ENCODE measurements around the gene ECEL1. TPM values are rescaled to one million over a fixed set of nuclear protein-coding genes. Genes with fewer than 3 reads are reported as not detected.

ECEL1 gene
- total and polyA plus RNA-seq, 7 experiments from 2014 or later, result not detected

- ChIA-PET POLR2A (no interaction called here), CTCF (no interaction called here)
- no peaks in the 10 kb centered on the region for H3K9me3 ChIP-seq (ENCODE audit: control insufficient read depth in 2 of 3, low read length in 3 of 3)
- no peak overlapping the region for H3K27ac ChIP-seq (ENCODE audit: low read depth, low read length)
- H3K27me3 Mint-ChIP-seq, result peaks cover 3 to 34% (median 12%) of the 10 kb centered on the region in 5 donors
- intact Hi-C loops (cut with micrococcal nuclease), result no loop called here
- no peaks in the 10 kb centered on the region for H3K27me3 ChIP-seq (ENCODE audit: control insufficient read depth in 2 of 2, insufficient read depth in 2 of 2, low read length in 2 of 2)
- H3K4me3 Mint-ChIP-seq, result no peak overlapping the region
- no peaks in the 10 kb centered on the region for H3K36me3 ChIP-seq (ENCODE audit: control insufficient read depth in 2 of 3, insufficient read depth in 3 of 3, low read length in 3 of 3)
- H3K9me3 Mint-ChIP-seq, result peaks cover 0 to 8% (median 0%) of the 10 kb centered on the region in 11 donors
- ATAC-seq (no peak), DNase-seq (no peak)
- H3K27ac Mint-ChIP-seq, result no peak overlapping the region
- no peaks in the 10 kb centered on the region for H3K36me3 Mint-ChIP-seq
- no peak overlapping the region for H3K4me3 ChIP-seq (ENCODE audit: low read length)
- H3K4me1 Mint-ChIP-seq, result peaks cover 0 to 2% (median 0%) of the 10 kb centered on the region in 7 donors
- no peaks in the 10 kb centered on the region for H3K4me1 ChIP-seq (ENCODE audit: control insufficient read depth in 2 of 2, insufficient read depth in 2 of 2, low read length in 2 of 2)
Observed at GRCh38 chr2:232459419-232460035, 28.1 kb downstream of the ECEL1 start.

- Histone ChIP-seq H3K27me3 (ENCODE audit: control insufficient read depth in 2 of 2, insufficient read depth in 2 of 2, low read length in 2 of 2) (no peaks in the 10 kb centered on the region), H3K36me3 (ENCODE audit: control insufficient read depth in 2 of 3, insufficient read depth in 3 of 3, low read length in 3 of 3) (no peaks in the 10 kb centered on the region), H3K4me3 (ENCODE audit: low read length) (no peak overlapping the region), H3K4me1 (ENCODE audit: control insufficient read depth in 2 of 2, insufficient read depth in 2 of 2, low read length in 2 of 2) (no peaks in the 10 kb centered on the region), H3K27ac (ENCODE audit: low read depth, low read length) (no peak overlapping the region), H3K9me3 (ENCODE audit: control insufficient read depth in 2 of 3, low read length in 3 of 3) (no peaks in the 10 kb centered on the region)
- no peaks in the 10 kb centered on the region for H3K36me3 Mint-ChIP-seq
- H3K4me1 Mint-ChIP-seq, result peaks cover 0 to 2% (median 0%) of the 10 kb centered on the region in 7 donors
- H3K4me3 Mint-ChIP-seq, result no peak overlapping the region
- peaks cover 0 to 8% (median 0%) of the 10 kb centered on the region in 11 donors for H3K9me3 Mint-ChIP-seq
- H3K27ac Mint-ChIP-seq, result no peak overlapping the region
- no peak for DNase-seq
- peaks cover 3 to 34% (median 12%) of the 10 kb centered on the region in 5 donors for H3K27me3 Mint-ChIP-seq
- no peak for ATAC-seq
- POLR2A ChIA-PET, result no interaction called here
- intact Hi-C loops (cut with micrococcal nuclease), result no loop called here
- CTCF ChIA-PET, result no interaction called here
Observed at GRCh38 chr2:232458661-232459418, 28.8 kb downstream of the ECEL1 start.

- H3K36me3 ChIP-seq (ENCODE audit: control insufficient read depth in 2 of 3, insufficient read depth in 3 of 3, low read length in 3 of 3), result no peaks in the 10 kb centered on the region
- H3K27me3 ChIP-seq (ENCODE audit: control insufficient read depth in 2 of 2, insufficient read depth in 2 of 2, low read length in 2 of 2), result no peaks in the 10 kb centered on the region
- no peak for ATAC-seq
- H3K9me3 ChIP-seq (ENCODE audit: control insufficient read depth in 2 of 3, low read length in 3 of 3), result no peaks in the 10 kb centered on the region
- no peak for DNase-seq
- H3K4me1 Mint-ChIP-seq, result peaks cover 0 to 2% (median 0%) of the 10 kb centered on the region in 7 donors
- POLR2A ChIA-PET, result no interaction called here
- no peak overlapping the region for H3K4me3 ChIP-seq (ENCODE audit: low read length)
- H3K36me3 Mint-ChIP-seq, result no peaks in the 10 kb centered on the region
- H3K27me3 Mint-ChIP-seq, result peaks cover 3 to 34% (median 12%) of the 10 kb centered on the region in 5 donors
- H3K4me3 Mint-ChIP-seq, result no peak overlapping the region
- intact Hi-C loops (cut with micrococcal nuclease), result no loop called here
- no peak overlapping the region for H3K27ac Mint-ChIP-seq
- peaks cover 0 to 8% (median 0%) of the 10 kb centered on the region in 11 donors for H3K9me3 Mint-ChIP-seq
- H3K27ac ChIP-seq (ENCODE audit: low read depth, low read length), result no peak overlapping the region
- no peaks in the 10 kb centered on the region for H3K4me1 ChIP-seq (ENCODE audit: control insufficient read depth in 2 of 2, insufficient read depth in 2 of 2, low read length in 2 of 2)
- CTCF ChIA-PET, result no interaction called here
Observed at GRCh38 chr2:232458051-232458660, 29.5 kb downstream of the ECEL1 start.

- H3K27me3 Mint-ChIP-seq, result peaks cover 3 to 34% (median 6%) of the 10 kb centered on the region in 5 donors
- CTCF ChIA-PET, result no interaction called here
- no peaks in the 10 kb centered on the region for H3K36me3 ChIP-seq (ENCODE audit: control insufficient read depth in 2 of 3, insufficient read depth in 3 of 3, low read length in 3 of 3)
- no peak overlapping the region for H3K27ac ChIP-seq (ENCODE audit: low read depth, low read length)
- peaks cover 0 to 2% (median 0%) of the 10 kb centered on the region in 7 donors for H3K4me1 Mint-ChIP-seq
- no peaks in the 10 kb centered on the region for H3K36me3 Mint-ChIP-seq
- peaks cover 0 to 6% (median 0%) of the 10 kb centered on the region in 11 donors for H3K9me3 Mint-ChIP-seq
- DNase-seq (no peak), ATAC-seq (no peak)
- no peaks in the 10 kb centered on the region for H3K4me1 ChIP-seq (ENCODE audit: control insufficient read depth in 2 of 2, insufficient read depth in 2 of 2, low read length in 2 of 2)
- no peak overlapping the region for H3K27ac Mint-ChIP-seq
- H3K4me3 ChIP-seq (ENCODE audit: low read length), result no peak overlapping the region
- intact Hi-C loops (cut with micrococcal nuclease), result no loop called here
- no peak overlapping the region for H3K4me3 Mint-ChIP-seq
- H3K9me3 ChIP-seq (ENCODE audit: control insufficient read depth in 2 of 3, low read length in 3 of 3), result no peaks in the 10 kb centered on the region
- POLR2A ChIA-PET, result no interaction called here
- H3K27me3 ChIP-seq (ENCODE audit: control insufficient read depth in 2 of 2, insufficient read depth in 2 of 2, low read length in 2 of 2), result no peaks in the 10 kb centered on the region
Observed at GRCh38 chr2:232457121-232458011, 30.3 kb downstream of the ECEL1 start.

- DNase-seq (no peak), ATAC-seq (no peak)
- Histone ChIP-seq H3K36me3 (ENCODE audit: control insufficient read depth in 2 of 3, insufficient read depth in 3 of 3, low read length in 3 of 3) (no peaks in the 10 kb centered on the region), H3K9me3 (ENCODE audit: control insufficient read depth in 2 of 3, low read length in 3 of 3) (no peaks in the 10 kb centered on the region), H3K27ac (ENCODE audit: low read depth, low read length) (no peak overlapping the region), H3K4me3 (ENCODE audit: low read length) (no peak overlapping the region), H3K27me3 (ENCODE audit: control insufficient read depth in 2 of 2, insufficient read depth in 2 of 2, low read length in 2 of 2) (no peaks in the 10 kb centered on the region), H3K4me1 (ENCODE audit: control insufficient read depth in 2 of 2, insufficient read depth in 2 of 2, low read length in 2 of 2) (no peaks in the 10 kb centered on the region)
- peak overlapping the region in 1 of 9 donors; percentile 20 for H3K27ac Mint-ChIP-seq
- CTCF ChIA-PET, result interaction anchor here (0.6 kb wide), 1 partner anchor 886 kb away, joined by 4 read pairs; no protein-coding TSS in a partner anchor
- POLR2A ChIA-PET, result no interaction called here
- peaks cover 0 to 2% (median 0%) of the 10 kb centered on the region in 7 donors for H3K4me1 Mint-ChIP-seq
- intact Hi-C loops (cut with micrococcal nuclease), result no loop called here
- H3K4me3 Mint-ChIP-seq, result no peak overlapping the region
- H3K36me3 Mint-ChIP-seq, result no peaks in the 10 kb centered on the region
- peaks cover 2 to 31% (median 5%) of the 10 kb centered on the region in 5 donors for H3K27me3 Mint-ChIP-seq
- H3K9me3 Mint-ChIP-seq, result peaks cover 0 to 3% (median 0%) of the 10 kb centered on the region in 11 donors
Observed at GRCh38 chr2:232456296-232457120, 31.1 kb downstream of the ECEL1 start.

Measured in naive thymus-derived CD4-positive, alpha-beta T cell (primary cell).